NT2/D1 (cell line): ENCODE data around the gene CHRM2.

Experiments used
- DNase-seq: peaks from one replicate; pipeline ENCODE4 v3.0.0-alpha.2; 2011; ENCODE audit warnings: low read depth, low spot score
- H3K27me3 ChIP-seq: 2 replicates; pipeline ENCODE4 v1.6.0; 2011; ENCODE audit warnings: mild to moderate bottlenecking; ENCODE audit not compliant: insufficient read length, insufficient read depth
- H3K36me3 ChIP-seq: 2 replicates; pipeline ENCODE4 v1.6.1; 2011; ENCODE audit warnings: mild to moderate bottlenecking, low read length, mixed read lengths; ENCODE audit not compliant: insufficient read depth, insufficient read length
- H3K4me1 ChIP-seq: 2 replicates; pipeline ENCODE4 v1.5.1; 2011; ENCODE audit not compliant: insufficient read depth, insufficient read length
- H3K4me3 ChIP-seq: 2 replicates; pipeline ENCODE4 v1.5.1; 2011; ENCODE audit warnings: low read depth; ENCODE audit not compliant: insufficient read length
- H3K9ac ChIP-seq: 2 replicates; pipeline ENCODE4 v1.6.0; 2011; ENCODE audit warnings: low read depth; ENCODE audit not compliant: insufficient read length
- H3K9me3 ChIP-seq: 2 replicates; pipeline ENCODE4 v1.5.1; 2011; ENCODE audit warnings: mild to moderate bottlenecking, low read length; ENCODE audit not compliant: insufficient read depth
- SUZ12 ChIP-seq: IDR thresholded peaks from 2 replicates; pipeline ENCODE4 v1.6.1; 2011; ENCODE audit not compliant: insufficient read length, insufficient read depth; ENCODE audit errors: extremely low read depth
- YY1 ChIP-seq: IDR thresholded peaks from 2 replicates; pipeline ENCODE4 v1.6.1; 2011; ENCODE audit not compliant: insufficient read length, insufficient read depth
- ZNF274 ChIP-seq: IDR thresholded peaks from 2 replicates; pipeline ENCODE4 v1.6.1; 2011; ENCODE audit warnings: mild to moderate bottlenecking, low read depth, low read length

Gene CHRM2

DNA sequence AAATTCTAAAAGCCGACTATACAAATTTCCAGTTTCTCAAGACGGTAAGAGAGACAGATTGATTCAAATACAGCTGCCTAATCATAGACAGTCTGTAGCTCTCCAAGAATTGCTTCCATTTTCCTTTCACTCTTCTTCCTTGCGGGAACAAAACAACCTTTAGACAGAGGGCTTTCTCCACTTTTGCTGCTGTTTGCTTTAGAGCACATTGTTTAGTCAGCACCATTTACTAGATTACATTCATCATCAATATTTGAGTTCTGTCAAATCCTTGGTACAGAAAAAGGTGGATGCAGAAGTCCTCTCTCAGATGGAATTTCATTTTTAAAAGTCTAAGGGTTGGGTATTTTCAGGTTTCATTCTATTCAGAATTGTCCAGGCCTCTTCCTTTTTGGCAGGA is 137.4 kb downstream of the CHRM2 start:
- Histone ChIP-seq H3K27me3 (no peaks in the 10 kb centered on the region), H3K4me3 (no peak overlapping the region), H3K36me3 (no peaks in the 10 kb centered on the region), H3K9ac (no peak overlapping the region), H3K9me3 (no peaks in the 10 kb centered on the region), H3K4me1 (no peaks in the 10 kb centered on the region)
- TF ChIP-seq YY1, result no peak
- TF ChIP-seq SUZ12, result no peak
- TF ChIP-seq ZNF274, result no peak
- DNase-seq, result no peak

DNA sequence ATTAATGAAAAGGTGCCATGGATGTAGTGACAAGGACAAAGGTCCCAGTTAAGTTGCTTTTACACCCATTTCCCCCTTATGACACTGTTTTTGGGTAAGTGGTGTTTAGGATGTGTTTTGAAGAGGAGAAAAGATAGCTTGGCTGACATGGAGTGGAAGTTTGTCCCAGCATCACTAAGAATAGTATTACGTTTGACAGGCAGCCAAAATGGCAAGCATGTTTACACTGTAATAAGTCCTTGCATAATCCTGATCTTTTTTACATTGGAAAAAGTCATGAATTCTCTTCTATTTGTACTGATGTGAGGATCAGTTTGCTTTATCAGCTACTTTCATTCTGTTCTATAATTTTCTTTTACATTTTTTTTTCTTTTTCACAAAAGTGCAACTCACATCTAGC is 137.8 kb downstream of the CHRM2 start:
- no peak overlapping the region for H3K4me3 ChIP-seq
- H3K9ac ChIP-seq, result no peak overlapping the region
- no peaks in the 10 kb centered on the region for H3K36me3 ChIP-seq
- no peaks in the 10 kb centered on the region for H3K27me3 ChIP-seq
- H3K9me3 ChIP-seq, result no peaks in the 10 kb centered on the region
- H3K4me1 ChIP-seq, result no peaks in the 10 kb centered on the region
- TF ChIP-seq YY1 (no peak), SUZ12 (no peak), ZNF274 (no peak)
- no peak for DNase-seq

DNA sequence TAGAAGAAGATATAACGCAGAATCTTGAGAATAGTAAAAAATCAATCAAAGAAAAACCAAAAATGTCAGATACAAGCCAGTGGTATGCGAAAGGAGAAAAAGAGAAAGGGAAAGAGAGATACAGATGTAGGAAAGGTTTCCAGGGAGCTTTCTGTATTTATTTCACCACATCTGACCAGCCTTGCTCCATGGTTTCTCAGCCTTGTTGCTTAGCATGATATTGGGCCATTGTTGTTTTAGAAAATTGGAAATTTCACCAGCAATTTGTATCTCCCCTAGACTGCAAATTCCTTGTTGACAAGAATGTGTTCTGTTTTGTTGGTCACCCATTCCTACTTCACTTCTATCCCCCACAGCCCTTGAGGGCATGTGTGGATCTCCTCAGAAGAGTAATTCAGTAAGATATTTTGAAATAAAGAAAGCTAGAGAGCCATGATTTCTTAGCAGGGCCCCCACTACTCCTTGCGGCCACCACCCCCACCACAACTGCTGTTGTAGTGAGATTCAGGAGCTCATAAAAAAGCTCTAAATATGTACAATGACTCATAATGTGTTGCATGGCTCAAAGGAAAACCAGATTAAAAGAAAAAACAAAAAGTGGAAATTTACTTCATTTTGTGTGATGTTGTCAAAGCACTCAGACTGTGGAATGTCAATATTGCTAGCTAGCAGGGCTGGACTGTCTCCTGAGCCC is 138.7 kb downstream of the CHRM2 start:
- DNase-seq, result no peak
- Histone ChIP-seq H3K9ac (no peak overlapping the region), H3K4me1 (no peaks in the 10 kb centered on the region), H3K4me3 (no peak overlapping the region), H3K27me3 (no peaks in the 10 kb centered on the region), H3K9me3 (no peaks in the 10 kb centered on the region), H3K36me3 (no peaks in the 10 kb centered on the region)
- TF ChIP-seq YY1 (no peak), SUZ12 (no peak), ZNF274 (no peak)

DNA sequence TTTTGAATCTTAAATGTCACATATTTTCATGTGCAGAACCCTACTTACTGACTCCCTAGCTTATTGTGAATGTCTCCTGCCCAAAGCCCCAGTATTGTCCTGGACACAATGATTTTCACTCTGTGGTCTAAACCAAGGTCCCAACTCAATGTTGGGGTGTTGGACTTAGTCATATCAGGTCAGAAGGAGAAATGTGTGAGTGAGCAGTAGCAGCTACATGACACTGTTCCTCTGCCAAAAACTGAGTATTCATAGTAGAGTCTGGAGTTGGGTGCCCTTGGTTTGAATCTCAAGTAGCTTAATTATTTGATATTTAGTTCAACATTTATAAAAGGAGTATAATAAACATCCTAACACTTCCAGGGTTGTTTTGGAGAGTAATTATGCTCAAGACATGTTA is 141.0 kb downstream of the CHRM2 start:
- TF ChIP-seq SUZ12, result no peak
- TF ChIP-seq ZNF274, result no peak
- TF ChIP-seq YY1, result no peak
- Histone ChIP-seq H3K4me3 (no peak overlapping the region), H3K9ac (no peak overlapping the region), H3K36me3 (no peaks in the 10 kb centered on the region), H3K27me3 (no peaks in the 10 kb centered on the region), H3K9me3 (no peaks in the 10 kb centered on the region), H3K4me1 (no peaks in the 10 kb centered on the region)
- DNase-seq, result no peak

DNA sequence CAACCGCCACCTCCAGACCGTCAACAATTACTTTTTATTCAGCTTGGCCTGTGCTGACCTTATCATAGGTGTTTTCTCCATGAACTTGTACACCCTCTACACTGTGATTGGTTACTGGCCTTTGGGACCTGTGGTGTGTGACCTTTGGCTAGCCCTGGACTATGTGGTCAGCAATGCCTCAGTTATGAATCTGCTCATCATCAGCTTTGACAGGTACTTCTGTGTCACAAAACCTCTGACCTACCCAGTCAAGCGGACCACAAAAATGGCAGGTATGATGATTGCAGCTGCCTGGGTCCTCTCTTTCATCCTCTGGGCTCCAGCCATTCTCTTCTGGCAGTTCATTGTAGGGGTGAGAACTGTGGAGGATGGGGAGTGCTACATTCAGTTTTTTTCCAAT is 146.6 kb downstream of the CHRM2 start:
- no peak for DNase-seq
- Histone ChIP-seq H3K4me1 (no peaks in the 10 kb centered on the region), H3K4me3 (no peak overlapping the region), H3K36me3 (no peaks in the 10 kb centered on the region), H3K9me3 (no peaks in the 10 kb centered on the region), H3K9ac (no peak overlapping the region), H3K27me3 (no peaks in the 10 kb centered on the region)
- TF ChIP-seq ZNF274, result no peak
- no peak for TF ChIP-seq YY1
- TF ChIP-seq SUZ12, result no peak

DNA sequence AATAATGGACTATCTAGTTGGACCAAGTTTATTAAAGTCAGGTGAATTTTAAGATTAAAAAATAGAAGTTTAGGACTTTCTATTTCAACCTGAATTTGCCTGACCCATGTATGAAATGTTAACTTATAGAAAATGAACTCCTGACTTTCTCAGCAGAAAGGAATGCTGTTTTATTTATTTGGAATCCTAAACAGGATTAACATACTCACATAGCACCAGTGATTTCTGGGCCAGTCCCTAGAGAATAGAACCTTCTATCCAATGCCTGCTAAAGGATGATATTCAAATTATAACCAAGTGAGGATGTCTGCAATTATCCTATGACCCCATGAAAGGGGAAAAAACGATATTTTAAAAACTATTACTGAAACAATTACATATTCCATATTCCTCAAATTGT is 148.8 kb downstream of the CHRM2 start:
- H3K36me3 ChIP-seq, result no peaks in the 10 kb centered on the region
- H3K9ac ChIP-seq, result no peak overlapping the region
- DNase-seq, result no peak
- TF ChIP-seq SUZ12 (no peak), YY1 (no peak), ZNF274 (no peak)
- no peak overlapping the region for H3K4me3 ChIP-seq
- H3K27me3 ChIP-seq, result no peaks in the 10 kb centered on the region
- no peaks in the 10 kb centered on the region for H3K4me1 ChIP-seq
- no peaks in the 10 kb centered on the region for H3K9me3 ChIP-seq

DNA sequence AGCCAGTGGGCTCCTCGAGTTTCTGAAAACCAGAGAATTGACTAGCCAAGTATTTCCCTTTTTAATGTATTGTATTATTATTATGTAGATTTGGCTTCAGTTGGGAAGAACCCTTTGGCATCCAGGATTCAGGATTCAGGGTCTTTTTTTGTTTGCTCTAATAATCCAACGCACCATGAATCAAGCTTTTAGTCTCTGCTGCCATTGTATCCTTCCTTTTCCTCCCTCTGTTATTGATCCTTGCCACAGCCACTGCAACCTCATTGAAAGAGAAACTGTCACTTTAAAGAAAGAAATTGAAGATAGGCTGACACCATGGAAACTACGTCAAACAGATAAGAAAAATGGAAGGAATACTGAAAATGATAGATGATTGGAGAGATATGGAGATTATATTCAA is 150.0 kb downstream of the CHRM2 start:
- no peak overlapping the region for H3K4me3 ChIP-seq
- no peaks in the 10 kb centered on the region for H3K4me1 ChIP-seq
- no peaks in the 10 kb centered on the region for H3K36me3 ChIP-seq
- H3K9ac ChIP-seq, result no peak overlapping the region
- no peak for TF ChIP-seq YY1
- TF ChIP-seq ZNF274, result no peak
- no peak for TF ChIP-seq SUZ12
- no peaks in the 10 kb centered on the region for H3K27me3 ChIP-seq
- DNase-seq, result no peak
- no peaks in the 10 kb centered on the region for H3K9me3 ChIP-seq

DNA sequence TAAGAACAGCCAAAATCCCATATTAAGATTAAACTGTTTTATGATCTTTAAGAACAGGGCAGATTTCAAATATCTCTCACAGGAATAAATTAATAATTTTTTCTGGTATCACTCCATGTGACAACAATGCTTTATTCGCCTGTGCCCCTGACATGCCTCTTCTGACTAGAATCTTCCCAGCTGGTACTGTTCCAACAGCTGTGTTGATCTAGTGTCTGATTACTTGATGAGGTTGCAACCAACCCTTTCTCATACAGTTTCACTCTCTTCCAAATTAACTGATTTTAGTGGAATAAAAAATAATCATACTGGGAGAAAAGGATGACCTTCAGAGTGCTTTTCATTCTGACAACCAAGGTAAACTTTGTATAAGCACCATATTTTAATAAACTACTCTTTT is 151.9 kb downstream of the CHRM2 start:
- DNase-seq, result no peak
- TF ChIP-seq ZNF274 (no peak), YY1 (no peak)
- H3K4me3 ChIP-seq, result no peak overlapping the region
- no peaks in the 10 kb centered on the region for H3K9me3 ChIP-seq
- no peaks in the 10 kb centered on the region for H3K36me3 ChIP-seq
- H3K27me3 ChIP-seq, result no peaks in the 10 kb centered on the region
- H3K4me1 ChIP-seq, result no peaks in the 10 kb centered on the region
- H3K9ac ChIP-seq, result no peak overlapping the region
